HL-60 (cell line): ENCODE data around the gene SH3BP2.

Source experiments
- DNase-seq, 2 experiments: peaks; one replicate each; pipeline ENCODE4 v3.0.0-alpha.2; 2010 to 2020; ENCODE audit warnings: low read depth in 1 of 2, low spot score in 1 of 2
- H3K27ac ChIP-seq: fragments of 250-450 bp; sonication (Bioruptor Pico); replicated peaks from 2 replicates; pipeline ENCODE4 v1.5.1; 2020; ENCODE audit warnings: mild to moderate bottlenecking, moderate library complexity
- H3K27me3 ChIP-seq: fragments of 250-450 bp; sonication (Bioruptor Pico); 2 replicates; pipeline ENCODE4 v1.5.1; 2021; ENCODE audit warnings: mild to moderate bottlenecking, moderate library complexity; ENCODE audit not compliant: insufficient read depth, poor library complexity, severe bottlenecking
- H3K4me3 ChIP-seq: replicated peaks from 2 replicates; pipeline ENCODE4 v1.5.1; 2011; ENCODE audit warnings: mild to moderate bottlenecking, control low read depth, low read length; ENCODE audit not compliant: insufficient read depth
- CTCF ChIP-seq: IDR thresholded peaks from one replicate; pipeline ENCODE4 v1.5.1; 2011; ENCODE audit warnings: low read length, control low read depth, inconsistent platforms; ENCODE audit not compliant: insufficient read depth
- GABPA ChIP-seq: IDR thresholded peaks from 2 replicates; pipeline ENCODE4 v1.6.1; 2012; ENCODE audit warnings: low read depth
- POLR2AphosphoS5 ChIP-seq: IDR thresholded peaks from 2 replicates; pipeline ENCODE4 v1.6.1; 2012; ENCODE audit warnings: low read depth
- REST ChIP-seq: IDR thresholded peaks from 2 replicates; pipeline ENCODE4 v1.6.1; 2012; ENCODE audit warnings: low read depth; ENCODE audit not compliant: insufficient replicate concordance
- SPI1 ChIP-seq: IDR thresholded peaks from 2 replicates; pipeline ENCODE4 v1.6.1; 2012; ENCODE audit warnings: low read depth, mild to moderate bottlenecking, borderline replicate concordance

Gene SH3BP2

DNA sequence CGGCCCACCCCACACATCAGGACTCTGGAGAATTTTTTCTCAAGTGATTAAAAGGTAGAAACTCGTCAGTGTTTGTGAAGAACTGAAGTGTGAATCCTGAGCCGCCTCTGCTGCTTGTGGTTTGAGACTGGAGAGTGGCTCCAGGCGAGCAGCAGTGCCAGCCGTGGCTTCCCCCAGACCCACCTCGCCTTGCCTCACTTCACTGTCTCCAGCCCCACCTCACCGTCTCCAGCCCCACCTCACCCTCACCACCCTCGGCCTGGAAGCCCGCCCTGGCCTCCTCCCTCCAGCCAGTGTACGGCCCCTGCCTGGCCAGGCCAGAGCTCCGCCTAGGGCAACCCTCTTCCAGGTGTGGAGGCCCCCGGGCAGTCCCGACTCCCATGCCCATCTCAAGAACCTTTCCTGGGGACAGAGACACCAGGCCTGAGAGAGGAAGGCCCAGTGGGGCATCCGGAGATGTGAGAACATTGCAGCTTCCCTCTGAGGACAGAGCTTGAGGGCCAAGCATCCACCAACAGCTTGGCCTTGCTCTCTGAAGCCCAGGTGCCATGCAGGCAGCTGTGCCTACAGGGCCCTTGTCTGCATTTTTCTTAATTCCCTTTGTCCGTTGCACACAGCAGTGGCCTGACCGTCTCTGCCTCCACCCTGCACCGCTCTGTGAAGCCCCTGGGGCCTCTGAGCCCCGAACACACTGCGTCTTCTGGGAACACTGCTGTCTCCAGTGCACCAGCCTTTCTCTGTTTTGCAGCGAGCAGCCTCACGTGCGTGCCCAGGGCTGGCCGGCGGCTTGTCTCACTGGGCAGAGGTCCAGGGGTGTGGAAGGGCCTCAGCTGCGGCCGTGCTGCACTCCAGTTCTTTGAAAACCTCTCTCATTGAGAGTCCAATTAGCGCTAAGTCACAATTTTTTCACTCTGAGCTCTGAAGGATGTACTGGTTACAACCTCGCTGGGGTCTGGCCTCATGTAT, 13.8 kb downstream of the SH3BP2 start:
- Histone ChIP-seq H3K27me3 (no peaks in the 10 kb centered on the region), H3K4me3 (no peak overlapping the region), H3K27ac (no peak overlapping the region)
- no peak for DNase-seq
- no peak for TF ChIP-seq REST
- TF ChIP-seq GABPA, result no peak
- no peak for TF ChIP-seq POLR2AphosphoS5
- TF ChIP-seq SPI1, result no peak
- TF ChIP-seq CTCF, result no peak

DNA sequence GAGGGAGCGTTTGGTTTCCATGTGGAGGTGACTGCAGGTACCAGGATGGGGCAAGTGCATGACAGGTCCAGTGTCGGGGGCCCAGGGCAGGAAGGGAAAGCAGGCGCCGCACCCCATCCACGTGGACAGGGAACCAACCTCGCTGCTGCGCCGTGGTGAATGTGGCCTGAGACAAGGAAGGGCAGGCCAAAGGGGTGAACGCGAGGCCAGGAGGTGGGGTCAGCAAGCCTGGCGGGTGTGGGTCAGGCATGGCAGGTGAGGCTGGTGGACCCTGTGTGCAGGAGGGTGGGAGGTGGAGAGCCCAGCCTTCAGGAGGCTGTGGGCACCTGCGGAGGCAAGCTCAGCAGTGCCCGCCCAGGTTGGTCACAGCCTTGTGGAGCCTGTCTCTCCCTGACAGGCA, 14.7 kb downstream of the SH3BP2 start:
- no peak overlapping the region for H3K27ac ChIP-seq
- no peak for TF ChIP-seq SPI1
- no peak for TF ChIP-seq REST
- no peak for TF ChIP-seq GABPA
- TF ChIP-seq POLR2AphosphoS5, result no peak
- no peak for TF ChIP-seq CTCF
- DNase-seq, result no peak

DNA sequence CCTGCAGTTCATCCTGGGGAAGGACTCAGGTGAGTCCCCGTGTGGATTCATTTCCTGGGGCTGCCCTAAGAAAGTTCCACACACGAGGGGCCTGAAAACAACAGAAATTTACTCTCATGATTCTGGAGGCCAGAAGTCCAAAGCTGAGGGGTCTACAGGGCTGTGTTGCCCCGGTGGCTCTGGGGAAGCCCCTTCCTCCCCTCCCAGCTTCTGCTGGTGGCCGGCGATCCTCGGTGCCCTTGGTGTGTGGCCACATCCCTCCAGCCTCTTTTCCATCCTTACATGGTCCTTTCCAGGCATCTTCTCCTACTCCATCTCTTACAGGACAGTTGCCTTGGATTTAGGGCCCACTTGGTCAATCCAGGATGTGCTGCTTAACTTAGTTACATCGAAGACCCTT, 15.1 kb downstream of the SH3BP2 start:
- no peak for TF ChIP-seq REST
- no peak for TF ChIP-seq SPI1
- TF ChIP-seq POLR2AphosphoS5, result no peak
- no peak for TF ChIP-seq GABPA
- TF ChIP-seq CTCF, result no peak

More for the DNA sequence above, 14.7 kb downstream of the SH3BP2 start:
- no peaks in the 10 kb centered on the region for H3K27me3 ChIP-seq
- no peak overlapping the region for H3K4me3 ChIP-seq

More for the DNA sequence above, 15.1 kb downstream of the SH3BP2 start:
- Histone ChIP-seq H3K27me3 (no peaks in the 10 kb centered on the region), H3K4me3 (no peak overlapping the region), H3K27ac (no peak overlapping the region)
- DNase-seq, result no peak
